Trophoblast cell (in vitro differentiated cells and primary cell): ENCODE results near the gene TIMELESS.

Source experiments
- DNase-seq, 2 donors: peaks; one replicate each; pipeline ENCODE4 v3.0.0-alpha.2; 2016
- H2AFZ ChIP-seq: 2 replicates; pipeline ENCODE4 v1.6.1; 2013; ENCODE audit warnings: low read length, moderate library complexity, mild to moderate bottlenecking; ENCODE audit not compliant: insufficient read depth, poor library complexity
- H2AK5ac ChIP-seq: 2 replicates; pipeline ENCODE4 v1.6.1; 2013; ENCODE audit warnings: mild to moderate bottlenecking, low read length
- H2BK120ac ChIP-seq: 2 replicates; pipeline ENCODE4 v1.6.1; 2013; ENCODE audit warnings: low read length, mild to moderate bottlenecking, moderate library complexity; ENCODE audit not compliant: insufficient read depth, poor library complexity
- H2BK12ac ChIP-seq: 2 replicates; pipeline ENCODE4 v1.6.1; 2013; ENCODE audit warnings: mild to moderate bottlenecking, low read length, moderate library complexity
- H2BK5ac ChIP-seq: 2 replicates; pipeline ENCODE4 v1.6.1; 2013; ENCODE audit warnings: low read length, low read depth, moderate library complexity, mild to moderate bottlenecking; ENCODE audit not compliant: poor library complexity
- H3K14ac ChIP-seq: 2 replicates; pipeline ENCODE4 v1.6.1; 2013; ENCODE audit warnings: mild to moderate bottlenecking, low read length
- H3K18ac ChIP-seq: 2 replicates; pipeline ENCODE4 v1.6.1; 2013; ENCODE audit warnings: mild to moderate bottlenecking, low read length
- H3K23ac ChIP-seq: 2 replicates; pipeline ENCODE4 v1.6.1; 2013; ENCODE audit warnings: low read length
- H3K27ac ChIP-seq: 2 replicates; pipeline ENCODE4 v1.5.1; 2013; ENCODE audit warnings: low read depth, mild to moderate bottlenecking, inconsistent platforms, low read length, moderate library complexity
- H3K27me3 ChIP-seq: 2 replicates; pipeline ENCODE4 v1.6.1; 2013; ENCODE audit warnings: inconsistent platforms, mild to moderate bottlenecking, low read length, moderate library complexity; ENCODE audit not compliant: insufficient read depth
- H3K36me3 ChIP-seq, 2 experiments: 1 replicate in 1 of 2; 2 replicates in 1 of 2; pipeline ENCODE4 v1.6.1; 2013; ENCODE audit warnings: low read length in 2 of 2, mild to moderate bottlenecking in 2 of 2, moderate library complexity in 1 of 2; ENCODE audit not compliant: insufficient read depth in 2 of 2, control insufficient read depth in 1 of 2
- H3K4ac ChIP-seq: 2 replicates; pipeline ENCODE4 v1.6.1; 2013; ENCODE audit warnings: low read depth, mild to moderate bottlenecking, low read length, moderate library complexity
- H3K4me1 ChIP-seq, 2 experiments: 1 replicate in 1 of 2; 2 replicates in 1 of 2; pipeline ENCODE4 v1.6.1; 2013; ENCODE audit warnings: low read length in 2 of 2, mild to moderate bottlenecking in 2 of 2, moderate library complexity in 1 of 2; ENCODE audit not compliant: insufficient read depth in 2 of 2, control insufficient read depth in 1 of 2
- H3K4me2 ChIP-seq: 2 replicates; pipeline ENCODE4 v1.6.1; 2013; ENCODE audit warnings: inconsistent platforms, mild to moderate bottlenecking, low read length, moderate library complexity
- H3K4me3 ChIP-seq: 2 replicates; pipeline ENCODE4 v1.5.1; 2013; ENCODE audit warnings: mild to moderate bottlenecking, low read depth, low read length, inconsistent platforms
- H3K79me1 ChIP-seq: one replicate; pipeline ENCODE4 v1.6.1; 2013; ENCODE audit warnings: low read length
- H3K79me2 ChIP-seq: 2 replicates; pipeline ENCODE4 v1.6.1; 2013; ENCODE audit warnings: low read length, mild to moderate bottlenecking; ENCODE audit not compliant: control insufficient read depth, insufficient read depth, poor library complexity
- H3K9ac ChIP-seq: 2 replicates; pipeline ENCODE4 v1.6.1; 2013; ENCODE audit warnings: mild to moderate bottlenecking, low read length
- H3K9me3 ChIP-seq: 2 replicates; pipeline ENCODE4 v1.6.1; 2013; ENCODE audit warnings: low read depth, mild to moderate bottlenecking, control low read depth, inconsistent platforms, low read length; ENCODE audit not compliant: insufficient read depth
- H4K12ac ChIP-seq: 2 replicates; pipeline ENCODE4 v1.6.1; 2013; ENCODE audit warnings: low read depth, mild to moderate bottlenecking, low read length, moderate library complexity
- H4K8ac ChIP-seq: 2 replicates; pipeline ENCODE4 v1.6.1; 2013; ENCODE audit warnings: low read depth, mild to moderate bottlenecking, low read length, moderate library complexity
- H4K91ac ChIP-seq: one replicate; pipeline ENCODE4 v1.6.1; 2013; ENCODE audit warnings: low read depth, mild to moderate bottlenecking, low read length, moderate library complexity
- WGBS: extraction: QIAGEN DNeasy Blood & Tissue Kit; methylation state at CpG from one replicate; pipeline ENCODE4 v1.1.7; 2013; ENCODE audit warnings: missing lambda C conversion rate; ENCODE audit not compliant: insufficient read length, insufficient coverage; ENCODE audit errors: extremely low coverage; 5-methylcytosine and 5-hydroxymethylcytosine counted together

TIMELESS gene

GRCh38 chr12:56431850-56432249 is 17.4 kb downstream of the TIMELESS start:
- no peak overlapping the region for H2BK120ac ChIP-seq
- H2BK12ac ChIP-seq: no peak overlapping the region
- H4K12ac ChIP-seq: no peak overlapping the region
- H3K4me1 ChIP-seq: no peaks in the 10 kb centered on the region
- H3K4ac ChIP-seq: no peak overlapping the region
- no peak overlapping the region for H2AFZ ChIP-seq
- H3K79me2 ChIP-seq: no peaks in the 10 kb centered on the region
- H3K9me3 ChIP-seq: peaks cover 2% of the 10 kb centered on the region
- H3K27me3 ChIP-seq: no peaks in the 10 kb centered on the region
- H4K91ac ChIP-seq: no peak overlapping the region
- peaks cover 27 to 44% of the 10 kb centered on the region in 2 experiments for H3K36me3 ChIP-seq
- H2AK5ac ChIP-seq: no peak overlapping the region
- H2BK5ac ChIP-seq: no peak overlapping the region
- H4K8ac ChIP-seq: no peak overlapping the region
- H3K79me1 ChIP-seq: no peaks in the 10 kb centered on the region
- no CpG with 5 or more reads among the region's 3 CpGs for WGBS
- H3K9ac ChIP-seq: no peak overlapping the region
- H3K4me3 ChIP-seq: no peak overlapping the region
- H3K18ac ChIP-seq: no peak overlapping the region
- no peak overlapping the region for H3K14ac ChIP-seq
- no peak overlapping the region for H3K23ac ChIP-seq
- no peak overlapping the region for H3K27ac ChIP-seq
- H3K4me2 ChIP-seq: no peak overlapping the region
- peak in 1 of 2 donors; percentile 35 for DNase-seq

DNA sequence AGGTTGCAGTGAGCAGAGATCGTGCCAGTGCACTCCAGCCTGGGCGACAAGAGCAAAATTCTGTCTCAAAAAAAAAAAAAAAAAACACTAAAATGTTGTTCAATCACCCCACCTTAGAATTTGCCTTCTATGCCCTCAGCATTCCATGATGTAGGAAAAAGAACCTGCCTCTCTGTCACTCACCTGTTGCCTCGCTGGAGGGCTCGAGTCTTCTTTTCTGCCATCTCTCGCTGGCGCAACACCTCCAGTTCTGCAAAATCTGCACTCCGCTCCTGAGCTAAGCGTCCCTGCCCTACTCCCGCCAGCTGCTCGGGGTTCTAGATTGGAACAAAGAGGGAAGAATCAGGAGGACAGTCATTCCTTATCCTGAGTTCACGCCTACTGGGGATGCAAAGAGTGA is 17.9 kb downstream of the TIMELESS start:
- H3K9ac ChIP-seq: no peak overlapping the region
- H3K79me2 ChIP-seq: no peaks in the 10 kb centered on the region
- no peak overlapping the region for H3K27ac ChIP-seq
- no peak overlapping the region for H3K18ac ChIP-seq
- H4K12ac ChIP-seq: no peak overlapping the region
- H2BK120ac ChIP-seq: no peak overlapping the region
- no peak overlapping the region for H3K14ac ChIP-seq
- H3K4me3 ChIP-seq: no peak overlapping the region
- H2BK12ac ChIP-seq: no peak overlapping the region
- DNase-seq: no peak
- no CpG with 5 or more reads among the region's 11 CpGs for WGBS
- no peak overlapping the region for H3K4me2 ChIP-seq
- peaks cover 28 to 45% of the 10 kb centered on the region in 2 experiments for H3K36me3 ChIP-seq
- no peaks in the 10 kb centered on the region for H3K4me1 ChIP-seq
- H2AK5ac ChIP-seq: no peak overlapping the region
- H3K9me3 ChIP-seq: peaks cover 2% of the 10 kb centered on the region
- H3K23ac ChIP-seq: no peak overlapping the region
- H2AFZ ChIP-seq: no peak overlapping the region
- H3K27me3 ChIP-seq: no peaks in the 10 kb centered on the region
- H3K4ac ChIP-seq: no peak overlapping the region
- no peak overlapping the region for H4K91ac ChIP-seq
- no peak overlapping the region for H2BK5ac ChIP-seq
- H4K8ac ChIP-seq: no peak overlapping the region
- H3K79me1 ChIP-seq: no peaks in the 10 kb centered on the region

DNA sequence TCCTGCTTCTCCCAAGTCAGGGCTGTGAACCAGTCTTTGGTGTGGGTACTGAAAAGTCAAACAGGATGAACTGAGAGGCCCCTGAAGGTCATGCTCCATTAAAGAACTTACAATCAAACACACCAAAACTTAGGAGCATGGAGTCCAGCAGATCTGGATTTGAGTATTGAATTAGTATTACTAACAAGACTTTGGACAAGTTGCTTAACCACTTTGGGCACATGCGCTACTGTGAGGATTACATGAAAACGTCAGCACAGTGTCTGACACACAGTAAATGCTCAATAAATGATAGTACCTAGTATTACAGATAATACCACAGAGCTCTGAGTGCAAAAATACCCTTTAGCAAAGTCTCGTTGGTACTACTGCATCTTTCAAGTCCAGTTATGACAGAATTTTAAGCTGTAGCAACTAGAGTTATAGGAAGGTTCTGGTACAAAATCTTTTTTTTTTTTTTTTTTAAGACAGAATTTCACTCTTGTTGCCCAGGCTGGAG is 23.2 kb downstream of the TIMELESS start:
- Histone ChIP-seq H3K79me1 (no peaks in the 10 kb centered on the region), H2BK120ac (no peak overlapping the region), H3K4ac (no peak overlapping the region), H3K36me3 (peaks cover 44 to 62% of the 10 kb centered on the region in 2 experiments), H3K4me2 (no peak overlapping the region), H3K4me1 (no peaks in the 10 kb centered on the region), H2BK5ac (no peak overlapping the region), H3K79me2 (no peaks in the 10 kb centered on the region), H3K27ac (no peak overlapping the region), H3K27me3 (no peaks in the 10 kb centered on the region), H3K14ac (no peak overlapping the region), H2AFZ (no peak overlapping the region), H2AK5ac (no peak overlapping the region), H3K9ac (no peak overlapping the region), H4K91ac (no peak overlapping the region), H2BK12ac (no peak overlapping the region), H3K23ac (no peak overlapping the region), H3K9me3 (peaks cover 6% of the 10 kb centered on the region), H4K8ac (no peak overlapping the region), H4K12ac (no peak overlapping the region), H3K18ac (no peak overlapping the region), H3K4me3 (no peak overlapping the region)
- DNase-seq: no peak
- no CpG with 5 or more reads among the region's 3 CpGs for WGBS

GRCh38 chr12:56425193-56425592 is 24.0 kb downstream of the TIMELESS start:
- Histone ChIP-seq H3K9ac (no peak overlapping the region), H4K91ac (no peak overlapping the region), H3K79me2 (no peaks in the 10 kb centered on the region), H3K27ac (no peak overlapping the region), H3K36me3 (peaks cover 48 to 63% of the 10 kb centered on the region in 2 experiments), H2BK12ac (no peak overlapping the region), H3K4me2 (no peak overlapping the region), H2BK5ac (no peak overlapping the region), H4K12ac (no peak overlapping the region), H2AFZ (no peak overlapping the region), H4K8ac (no peak overlapping the region), H3K79me1 (no peaks in the 10 kb centered on the region), H3K18ac (no peak overlapping the region), H3K4me3 (no peak overlapping the region), H2AK5ac (no peak overlapping the region), H3K23ac (no peak overlapping the region), H3K14ac (no peak overlapping the region), H3K4me1 (no peaks in the 10 kb centered on the region), H3K27me3 (no peaks in the 10 kb centered on the region), H2BK120ac (no peak overlapping the region), H3K4ac (no peak overlapping the region), H3K9me3 (peaks cover 6% of the 10 kb centered on the region)
- DNase-seq: no peak
- WGBS: no CpG with 5 or more reads among the region's 1 CpG
